ENCODE measurements around the gene INPP1. TPM values are rescaled to one million over a fixed set of nuclear protein-coding genes. Genes with fewer than 3 reads are reported as not detected.
A peak's percentile ranks its signal among the peaks of the same experiment; 100 is the strongest.

The INPP1 gene
- total RNA-seq, 2 experiments from 2014 or later = 6.7 to 7.8 TPM

DNA sequence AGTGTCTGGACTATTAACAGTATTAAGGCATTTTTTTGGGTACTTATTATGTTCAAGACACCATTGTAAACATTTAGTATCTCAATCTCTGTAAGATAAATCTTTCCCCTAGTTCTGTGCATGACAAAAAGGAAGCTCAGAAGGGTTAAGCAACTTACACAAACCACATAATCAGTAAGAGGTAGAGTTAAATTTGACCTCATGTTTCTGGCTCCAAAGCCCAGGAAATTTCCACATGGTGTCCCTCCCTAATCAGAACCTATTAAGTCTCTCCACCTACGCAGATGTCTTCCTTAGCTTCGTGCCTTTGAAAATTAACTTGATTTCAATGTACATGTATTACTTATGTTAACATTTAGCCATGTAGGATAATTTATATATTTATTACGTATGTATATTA, 66.8 kb downstream of the INPP1 start:
- ATAC-seq = no peak
- peak overlapping the region; percentile 81 for H3K4me3 Mint-ChIP-seq
- POLR2A ChIA-PET = no interaction called here
- H3K27me3 Mint-ChIP-seq = no peaks in the 10 kb centered on the region
- peaks cover 53% of the 10 kb centered on the region for H3K4me1 Mint-ChIP-seq
- peaks cover 7% of the 10 kb centered on the region for H3K36me3 Mint-ChIP-seq (ENCODE audit: low read depth)
- DNase-seq = no peak
- CTCF ChIA-PET = interaction anchor here (0.7 to 1.3 kb wide), 4 partner anchors 9 to 67 kb away, joined by 3 to 8 read pairs (median 4); partner anchors contain the start of gene INPP1
- no peaks in the 10 kb centered on the region for H3K9me3 Mint-ChIP-seq (ENCODE audit: low read depth)
- H3K27ac Mint-ChIP-seq = peak overlapping the region; percentile 90
- intact Hi-C loops (cut with DNase I, micrococcal nuclease) = no loop called here

DNA sequence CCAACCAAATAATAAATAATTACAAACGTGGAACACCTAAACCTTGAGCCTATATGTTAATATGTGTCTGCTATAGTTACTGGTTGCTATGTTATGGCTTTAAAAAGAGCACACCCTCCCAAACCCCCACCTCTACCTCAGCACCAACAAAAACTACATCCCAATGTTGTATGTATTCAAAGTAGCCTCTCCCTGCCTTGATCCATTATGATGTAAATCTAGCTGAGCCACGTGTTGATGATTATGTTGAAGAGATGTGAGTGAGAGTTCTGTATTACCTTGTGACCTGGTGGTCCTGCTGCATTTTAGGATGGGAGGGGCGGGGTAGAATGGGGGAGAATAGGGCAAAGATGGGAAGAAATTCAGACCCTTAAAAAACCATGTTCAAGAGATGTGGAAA, 69.6 kb downstream of the INPP1 start:
- Mint-ChIP-seq H3K4me1 (peaks cover 67% of the 10 kb centered on the region), H3K27ac (no peak overlapping the region), H3K4me3 (no peak overlapping the region), H3K9me3 (ENCODE audit: low read depth) (no peaks in the 10 kb centered on the region), H3K27me3 (no peaks in the 10 kb centered on the region), H3K36me3 (ENCODE audit: low read depth) (peaks cover 12% of the 10 kb centered on the region)
- ATAC-seq = no peak
- CTCF ChIA-PET = interaction anchor here (0.9 kb wide), 1 partner anchor 15 kb away, joined by 3 read pairs; no protein-coding TSS in a partner anchor
- intact Hi-C loops (cut with DNase I, micrococcal nuclease) = no loop called here
- no peak for DNase-seq
- POLR2A ChIA-PET = no interaction called here

DNA sequence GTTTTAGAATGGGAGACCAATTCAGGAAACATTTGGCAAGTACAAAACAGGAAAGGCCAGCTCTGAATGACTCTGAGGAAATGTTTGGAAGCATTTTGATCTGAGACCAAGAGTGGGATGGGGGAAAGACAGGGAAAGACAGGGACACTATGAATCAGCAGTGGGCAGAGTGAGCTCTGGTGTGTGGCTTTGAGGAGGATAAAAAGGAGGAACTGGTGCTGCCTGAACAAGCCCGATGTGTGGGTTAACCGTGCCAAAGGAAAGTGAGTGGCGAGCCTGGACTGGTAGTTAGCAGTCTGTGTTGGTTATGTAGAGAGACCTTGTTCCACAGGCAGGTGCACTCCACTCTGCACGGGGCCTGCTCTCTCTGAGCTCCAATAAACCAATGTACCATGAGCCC, 70.0 kb downstream of the INPP1 start:
- Mint-ChIP-seq H3K9me3 (ENCODE audit: low read depth) (no peaks in the 10 kb centered on the region), H3K4me3 (no peak overlapping the region), H3K36me3 (ENCODE audit: low read depth) (peaks cover 13% of the 10 kb centered on the region), H3K27me3 (no peaks in the 10 kb centered on the region), H3K27ac (peak overlapping the region; percentile 12), H3K4me1 (peaks cover 67% of the 10 kb centered on the region)
- ATAC-seq = no peak
- CTCF ChIA-PET = interaction anchor here (0.9 kb wide), 1 partner anchor 14 kb away, joined by 3 read pairs; no protein-coding TSS in a partner anchor
- intact Hi-C loops (cut with DNase I, micrococcal nuclease) = no loop called here
- POLR2A ChIA-PET = no interaction called here
- no peak for DNase-seq

DNA sequence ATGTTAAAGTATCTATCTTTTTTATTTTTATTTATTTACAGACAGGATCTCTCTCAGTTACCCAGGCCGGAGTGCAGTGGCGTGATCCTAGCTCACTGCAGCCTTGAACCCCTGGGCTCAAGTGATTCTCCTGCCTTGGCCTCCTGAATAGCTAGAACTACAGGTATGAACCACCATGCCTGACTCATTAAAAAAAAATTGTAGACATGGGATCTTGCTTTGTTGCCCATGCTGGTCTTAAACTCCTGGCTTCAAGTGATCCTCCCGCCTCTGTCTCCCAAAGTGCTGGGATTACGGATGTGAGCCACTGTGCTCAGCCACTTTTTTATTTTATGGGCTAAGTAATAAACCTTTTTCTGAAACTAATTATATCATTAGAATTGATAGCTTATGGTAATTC, 71.9 kb downstream of the INPP1 start:
- peak overlapping the region; percentile 77 for H3K27ac Mint-ChIP-seq
- ATAC-seq (peak; percentile 43), DNase-seq (no peak)
- CTCF ChIA-PET = interaction anchor here (0.8 to 1.8 kb wide), 7 partner anchors 8 to 239 kb away, joined by 3 to 6 read pairs (median 3); no protein-coding TSS in a partner anchor
- no peaks in the 10 kb centered on the region for H3K27me3 Mint-ChIP-seq
- no peaks in the 10 kb centered on the region for H3K9me3 Mint-ChIP-seq (ENCODE audit: low read depth)
- peaks cover 18% of the 10 kb centered on the region for H3K36me3 Mint-ChIP-seq (ENCODE audit: low read depth)
- intact Hi-C loops (cut with DNase I, micrococcal nuclease) = no loop called here
- no peak overlapping the region for H3K4me3 Mint-ChIP-seq
- peaks cover 67% of the 10 kb centered on the region for H3K4me1 Mint-ChIP-seq
- POLR2A ChIA-PET = no interaction called here

DNA sequence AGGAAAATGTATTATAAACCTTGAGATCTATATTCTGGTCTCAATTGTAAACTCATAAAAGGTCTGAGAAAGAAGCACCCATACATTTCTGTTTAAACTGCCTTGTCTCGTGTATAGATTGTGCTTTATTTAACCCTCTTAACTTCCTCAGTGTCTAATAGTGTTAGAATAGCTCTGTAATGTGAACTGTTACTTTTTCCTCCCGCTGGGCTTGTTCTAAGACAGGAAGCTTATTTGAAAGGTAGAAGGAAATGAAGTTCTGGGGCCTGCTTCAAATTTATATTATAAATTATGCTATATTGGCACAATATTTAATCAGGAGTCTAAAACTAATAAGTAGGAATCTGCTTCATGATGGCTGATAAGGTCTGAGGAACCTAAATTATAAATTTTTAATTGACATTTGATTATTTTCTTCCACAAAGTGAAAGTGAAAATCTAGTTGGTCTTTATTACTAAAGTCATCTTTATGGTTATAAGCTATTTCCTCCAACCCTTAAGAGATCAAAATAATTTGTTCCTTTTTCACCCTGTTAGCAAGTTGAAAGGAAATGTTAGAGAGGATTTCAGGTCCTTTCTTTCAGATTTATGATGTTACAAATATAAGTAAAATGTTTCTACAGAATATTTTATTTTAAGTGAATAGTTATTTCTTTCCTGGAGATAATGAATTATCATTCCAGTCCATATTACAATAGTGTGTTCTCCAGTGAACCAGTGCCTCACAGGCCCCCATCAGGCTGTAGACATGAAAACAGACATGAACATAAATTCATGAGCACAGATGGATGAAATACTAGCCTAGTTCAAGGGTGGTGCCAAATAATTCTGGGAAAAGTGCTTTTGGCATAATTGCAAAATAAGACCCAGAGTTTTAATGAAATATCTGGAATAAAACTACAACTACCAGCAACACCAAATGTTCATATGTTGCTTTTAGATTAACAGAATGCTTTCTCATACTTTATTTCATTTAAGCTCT, 72.7 kb downstream of the INPP1 start:
- POLR2A ChIA-PET = interaction anchor here (0.5 kb wide), 1 partner anchor 248 kb away, joined by 3 read pairs; no protein-coding TSS in a partner anchor

DNA sequence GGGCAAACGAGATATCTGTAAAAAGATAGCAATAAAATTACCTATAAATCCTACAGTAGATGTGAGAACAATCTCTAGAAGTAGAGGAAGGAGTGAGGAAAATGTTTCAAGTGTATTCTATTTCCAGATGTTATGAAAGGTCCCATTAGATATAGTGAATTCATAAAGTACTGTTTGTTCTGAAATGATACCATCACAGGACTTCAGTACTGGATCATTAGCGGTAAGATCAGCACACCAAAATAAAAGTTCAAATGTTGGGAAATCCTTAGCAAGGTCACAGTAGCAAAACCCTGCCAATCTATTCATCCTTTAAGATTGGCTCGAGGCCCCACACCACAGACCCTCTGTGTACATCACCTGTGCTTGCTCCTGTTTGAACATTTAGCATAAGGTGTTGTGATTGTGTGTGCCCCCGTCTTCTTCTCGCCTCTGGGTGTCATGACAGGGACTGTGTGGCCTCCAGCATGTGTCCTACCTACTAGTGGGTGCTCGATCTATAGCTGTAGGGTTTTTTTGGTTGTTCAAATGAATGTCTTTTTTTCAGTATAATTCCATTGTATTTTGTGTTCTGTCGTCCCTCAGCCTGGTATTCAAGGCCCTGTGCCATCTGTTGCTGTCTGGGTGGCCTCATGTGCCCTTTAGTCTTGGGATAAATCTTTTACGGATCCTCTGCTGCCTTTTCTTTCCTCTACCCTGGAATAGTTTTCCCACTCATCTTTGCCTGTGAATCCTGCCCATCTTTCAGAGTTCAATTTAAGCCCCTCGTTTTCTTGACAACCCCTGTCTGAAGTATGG, 73.9 kb downstream of the INPP1 start:
- Mint-ChIP-seq H3K27ac (peak overlapping the region; percentile 16), H3K9me3 (ENCODE audit: low read depth) (no peaks in the 10 kb centered on the region), H3K36me3 (ENCODE audit: low read depth) (peaks cover 22% of the 10 kb centered on the region), H3K4me3 (no peak overlapping the region), H3K4me1 (peaks cover 64% of the 10 kb centered on the region), H3K27me3 (no peaks in the 10 kb centered on the region)
- ChIA-PET POLR2A (no interaction called here), CTCF (interaction anchor here (0.6 kb wide), 1 partner anchor 1330 kb away, joined by 3 read pairs; no protein-coding TSS in a partner anchor)
- DNase-seq (no peak), ATAC-seq (no peak)
- intact Hi-C loops (cut with DNase I, micrococcal nuclease) = no loop called here

More for the DNA sequence above, 72.7 kb downstream of the INPP1 start:
- no peak for DNase-seq
- intact Hi-C loops (cut with DNase I, micrococcal nuclease) = no loop called here
- Mint-ChIP-seq H3K27ac (peak overlapping the region; percentile 77), H3K4me1 (peaks cover 69% of the 10 kb centered on the region), H3K27me3 (no peaks in the 10 kb centered on the region), H3K4me3 (peak overlapping the region; percentile 14), H3K9me3 (ENCODE audit: low read depth) (no peaks in the 10 kb centered on the region), H3K36me3 (ENCODE audit: low read depth) (peaks cover 21% of the 10 kb centered on the region)
- CTCF ChIA-PET = interaction anchor here (0.6 to 1.1 kb wide), 7 partner anchors 9 to 1328 kb away, joined by 3 to 6 read pairs (median 3); no protein-coding TSS in a partner anchor
- peak; percentile 57 for ATAC-seq

DNA sequence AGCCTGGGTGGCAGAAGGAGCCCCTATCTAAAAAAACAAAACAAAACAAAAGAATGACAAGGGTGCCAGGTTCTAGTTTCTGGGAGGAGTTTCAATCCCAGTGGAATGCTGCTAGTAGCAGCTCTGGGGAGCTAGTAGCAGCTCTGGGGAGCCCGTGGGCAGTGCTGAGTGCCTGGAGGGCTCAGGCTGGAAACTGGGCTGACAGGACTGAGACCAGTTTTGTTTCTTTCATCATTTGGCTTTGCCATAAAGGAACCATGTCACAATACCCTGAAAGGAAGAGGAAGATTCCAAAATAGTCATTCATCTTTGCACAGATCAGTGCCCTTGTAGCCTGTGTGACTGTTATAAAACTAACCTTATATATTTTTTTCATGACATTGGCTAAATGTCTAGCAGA, 75.3 kb downstream of the INPP1 start:
- intact Hi-C loops (cut with DNase I, micrococcal nuclease) = no loop called here
- Mint-ChIP-seq H3K9me3 (ENCODE audit: low read depth) (no peaks in the 10 kb centered on the region), H3K27me3 (no peaks in the 10 kb centered on the region), H3K36me3 (ENCODE audit: low read depth) (peaks cover 17% of the 10 kb centered on the region), H3K27ac (peak overlapping the region; percentile 19), H3K4me3 (no peak overlapping the region), H3K4me1 (peaks cover 64% of the 10 kb centered on the region)
- ChIA-PET CTCF (interaction anchor here (1.0 to 1.1 kb wide), 2 partner anchors 15 to 76 kb away, joined by 3 read pairs; no protein-coding TSS in a partner anchor), POLR2A (no interaction called here)
- DNase-seq (no peak), ATAC-seq (no peak)

DNA sequence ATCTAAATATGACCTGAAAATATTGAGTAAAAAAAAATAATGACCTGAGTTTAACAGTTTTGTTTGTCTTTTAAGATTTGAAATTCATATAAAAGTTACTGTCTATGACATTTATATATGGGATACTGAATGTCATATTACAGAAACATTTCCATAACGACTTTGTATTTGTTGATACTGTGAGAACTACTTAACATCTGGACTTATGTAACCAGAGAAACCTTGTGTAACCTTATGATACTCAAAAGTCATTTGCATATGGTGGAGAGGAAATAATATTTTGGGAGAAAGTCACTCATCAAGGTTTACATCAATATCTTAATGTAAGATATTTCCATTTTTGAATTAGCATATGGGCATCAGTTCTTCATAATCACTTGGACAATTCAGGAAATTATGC, 77.4 kb downstream of the INPP1 start:
- POLR2A ChIA-PET = no interaction called here

More for the DNA sequence above, 77.4 kb downstream of the INPP1 start:
- H3K4me1 Mint-ChIP-seq = peaks cover 68% of the 10 kb centered on the region
- no peak for ATAC-seq
- no peaks in the 10 kb centered on the region for H3K27me3 Mint-ChIP-seq
- DNase-seq = no peak
- CTCF ChIA-PET = no interaction called here
- peaks cover 18% of the 10 kb centered on the region for H3K36me3 Mint-ChIP-seq (ENCODE audit: low read depth)
- no peak overlapping the region for H3K4me3 Mint-ChIP-seq
- H3K9me3 Mint-ChIP-seq (ENCODE audit: low read depth) = peaks cover under 1% of the 10 kb centered on the region
- no peak overlapping the region for H3K27ac Mint-ChIP-seq
- intact Hi-C loops (cut with DNase I, micrococcal nuclease) = no loop called here

Other genes with a start within 250 kb of the INPP1 start
- gene HIBCH, start 23.8 kb upstream of the INPP1 start, total RNA-seq = 10 to 100 TPM; 23.1 to 23.7 TPM
- gene MFSD6, start 64.8 kb downstream of the INPP1 start, total RNA-seq = 10 to 100 TPM; 30.1 to 35.4 TPM
- gene NEMP2, start 191.1 kb downstream of the INPP1 start, total RNA-seq = 10 to 100 TPM; 24.6 to 25.1 TPM

Measured in activated CD4-positive, alpha-beta T cell treated with anti-CD3 and anti-CD28 coated beads for 36 hours (primary cell).